ELR (cell line): Measurements from ENCODE around the gene TMC2.
"Not testable (repeated sequence)": the region's sequence is repeated elsewhere in the genome, so short reads cannot be mapped to it uniquely, and the experiment has no call there.

ENCODE experiments used
- DNase-seq: peaks from one replicate; pipeline ENCODE4 v3.0.0-alpha.2; 2015; ENCODE audit warnings: low read depth

The TMC2 gene

GRCh38 chr20:2526218-2526583 lies 10.2 kb upstream of the TMC2 start:
- DNase-seq: not testable (repeated sequence)

- DNase-seq: no peak
These were observed 8.6 kb upstream of the TMC2 start for GRCh38 chr20:2527762-2528161.

- no peak for DNase-seq
These were observed 7.6 kb upstream of the TMC2 start for GRCh38 chr20:2528671-2529271.

GRCh38 chr20:2533118-2533517 lies 3.3 kb upstream of the TMC2 start:
- no peak for DNase-seq

- DNase-seq: no peak
These were observed 438 bp upstream of the TMC2 start for GRCh38 chr20:2535711-2536559.

- DNase-seq: no peak
These were observed 728 bp downstream of the TMC2 start for GRCh38 chr20:2537101-2537500.

GRCh38 chr20:2538356-2538755 lies 2.0 kb downstream of the TMC2 start:
- DNase-seq: no peak

GRCh38 chr20:2538931-2539720 lies 2.8 kb downstream of the TMC2 start:
- DNase-seq: no peak

GRCh38 chr20:2541940-2542339 lies 5.6 kb downstream of the TMC2 start:
- DNase-seq: no peak

- no peak for DNase-seq
These were observed 6.0 kb downstream of the TMC2 start for GRCh38 chr20:2542361-2542760.

GRCh38 chr20:2544211-2544610 lies 7.8 kb downstream of the TMC2 start:
- DNase-seq: no peak

- DNase-seq: no peak
These were observed 9.2 kb downstream of the TMC2 start for GRCh38 chr20:2545594-2545993.

- DNase-seq: no peak
These were observed 21.7 kb downstream of the TMC2 start for GRCh38 chr20:2557873-2558580.

GRCh38 chr20:2558581-2559278 lies 22.4 kb downstream of the TMC2 start:
- DNase-seq: peak; percentile 16

- no peak for DNase-seq
These were observed 22.9 kb downstream of the TMC2 start for GRCh38 chr20:2559279-2559626.

- DNase-seq: no peak
These were observed 23.3 kb downstream of the TMC2 start for GRCh38 chr20:2559651-2560050.

GRCh38 chr20:2563116-2563515 lies 26.7 kb downstream of the TMC2 start:
- DNase-seq: no peak

- no peak for DNase-seq
These were observed 28.0 kb downstream of the TMC2 start for GRCh38 chr20:2564406-2564805.

- DNase-seq: no peak
These were observed 39.3 kb downstream of the TMC2 start for GRCh38 chr20:2575682-2576081.

- DNase-seq: no peak
These were observed 39.9 kb downstream of the TMC2 start for GRCh38 chr20:2576317-2576727.

- DNase-seq: no peak
These were observed 42.3 kb downstream of the TMC2 start for GRCh38 chr20:2578475-2579192.
